Ascending aorta (tissue), 2 donors: Measurements from ENCODE around the gene SMAD2. TPM values are rescaled to one million over a fixed set of nuclear protein-coding genes. Genes with fewer than 3 reads are reported as not detected.

Experiments used
- DNase-seq, 2 donors: peaks; one replicate each; pipeline ENCODE4 v3.0.0-alpha.2; 2019; ENCODE audit warnings: low spot score in 2 of 2
- H3K27ac ChIP-seq, 2 donors: fragments of 200-600 bp; sonication (generic); one replicate each; pipeline ENCODE4 v1.5.1; 2016 to 2017; ENCODE audit warnings: mild to moderate bottlenecking in 1 of 2
- H3K27me3 ChIP-seq: fragments of 200-600 bp; sonication (generic); one replicate; pipeline ENCODE4 v1.5.1; 2017
- H3K36me3 ChIP-seq, 2 donors: fragments of 200-600 bp; sonication (generic); one replicate each; pipeline ENCODE4 v1.5.1; 2016
- H3K4me1 ChIP-seq, 2 donors: fragments of 200-600 bp; sonication (generic); one replicate each; pipeline ENCODE4 v1.5.1; 2016 to 2017; ENCODE audit warnings: mild to moderate bottlenecking in 1 of 2
- H3K4me3 ChIP-seq, 2 donors: fragments of 200-600 bp; sonication (generic); one replicate each; pipeline ENCODE4 v1.5.1; 2016 to 2017; ENCODE audit warnings: mild to moderate bottlenecking in 1 of 2
- H3K9me3 ChIP-seq, 2 donors: fragments of 200-600 bp; sonication (generic); one replicate each; pipeline ENCODE4 v1.5.1; 2016
- intact Hi-C: fragments of 100-400 bp; cut with DNase I; formaldehyde crosslinking; loops from one replicate; pipeline ENCODE4 v1.15.1; 2023
- total RNA-seq: library from RNA; depleted of rRNA; stranded (reverse); fragments of >200 nt; gene quantifications from one replicate; pipeline ENCODE4 v1.1.0, GENCODE V29; 2016
- TF ChIP-seq, protein P1 (sequence below), 3 experiments: fragments of 200-600 bp in 2 of 3; fragments of 450-650 bp in 1 of 3; sonication (generic) in 2 of 3; IDR thresholded peaks; one replicate each; pipeline ENCODE4 v1.5.1; 2016 to 2019; ENCODE audit warnings: antibody characterized with exemption in 3 of 3, mild to moderate bottlenecking in 1 of 3, moderate library complexity in 1 of 3

SMAD2 gene
- total RNA-seq, 1 donor from 2014 or later, result 14.0 TPM

DNA sequence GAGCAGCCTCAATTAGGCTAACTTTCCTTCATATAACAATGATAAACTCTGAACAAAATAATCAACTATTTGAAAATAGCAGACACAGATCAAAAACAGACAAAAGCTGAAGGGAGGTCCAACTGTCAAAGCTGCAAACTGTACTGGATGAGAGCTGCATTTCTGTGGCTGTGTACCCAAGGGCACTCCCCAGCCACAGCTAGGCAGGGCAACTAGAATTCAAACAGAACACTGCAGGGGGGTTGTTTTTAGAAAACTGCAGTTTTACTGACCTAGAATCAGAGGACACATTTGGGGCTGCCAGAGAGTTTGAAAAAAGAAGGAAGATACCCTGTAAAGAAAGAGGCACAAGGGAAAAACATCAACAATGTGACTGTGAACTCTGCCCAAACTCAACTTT lies 56.8 kb downstream of the SMAD2 start:
- H3K9me3 ChIP-seq, result no peaks in the 10 kb centered on the region
- H3K36me3 ChIP-seq, result peaks cover 0 to 7% of the 10 kb centered on the region in 2 donors
- intact Hi-C loops, result no loop called here
- DNase-seq, result no peak
- no peaks in the 10 kb centered on the region for H3K27me3 ChIP-seq
- H3K27ac ChIP-seq, result no peak overlapping the region
- no peak overlapping the region for H3K4me3 ChIP-seq
- TF ChIP-seq, protein P1, sequence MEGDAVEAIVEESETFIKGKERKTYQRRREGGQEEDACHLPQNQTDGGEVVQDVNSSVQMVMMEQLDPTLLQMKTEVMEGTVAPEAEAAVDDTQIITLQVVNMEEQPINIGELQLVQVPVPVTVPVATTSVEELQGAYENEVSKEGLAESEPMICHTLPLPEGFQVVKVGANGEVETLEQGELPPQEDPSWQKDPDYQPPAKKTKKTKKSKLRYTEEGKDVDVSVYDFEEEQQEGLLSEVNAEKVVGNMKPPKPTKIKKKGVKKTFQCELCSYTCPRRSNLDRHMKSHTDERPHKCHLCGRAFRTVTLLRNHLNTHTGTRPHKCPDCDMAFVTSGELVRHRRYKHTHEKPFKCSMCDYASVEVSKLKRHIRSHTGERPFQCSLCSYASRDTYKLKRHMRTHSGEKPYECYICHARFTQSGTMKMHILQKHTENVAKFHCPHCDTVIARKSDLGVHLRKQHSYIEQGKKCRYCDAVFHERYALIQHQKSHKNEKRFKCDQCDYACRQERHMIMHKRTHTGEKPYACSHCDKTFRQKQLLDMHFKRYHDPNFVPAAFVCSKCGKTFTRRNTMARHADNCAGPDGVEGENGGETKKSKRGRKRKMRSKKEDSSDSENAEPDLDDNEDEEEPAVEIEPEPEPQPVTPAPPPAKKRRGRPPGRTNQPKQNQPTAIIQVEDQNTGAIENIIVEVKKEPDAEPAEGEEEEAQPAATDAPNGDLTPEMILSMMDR (IDR thresholded peaks at IDR 0.05), result no peak
- H3K4me1 ChIP-seq, result peaks cover 0 to 4% of the 10 kb centered on the region in 2 donors

DNA sequence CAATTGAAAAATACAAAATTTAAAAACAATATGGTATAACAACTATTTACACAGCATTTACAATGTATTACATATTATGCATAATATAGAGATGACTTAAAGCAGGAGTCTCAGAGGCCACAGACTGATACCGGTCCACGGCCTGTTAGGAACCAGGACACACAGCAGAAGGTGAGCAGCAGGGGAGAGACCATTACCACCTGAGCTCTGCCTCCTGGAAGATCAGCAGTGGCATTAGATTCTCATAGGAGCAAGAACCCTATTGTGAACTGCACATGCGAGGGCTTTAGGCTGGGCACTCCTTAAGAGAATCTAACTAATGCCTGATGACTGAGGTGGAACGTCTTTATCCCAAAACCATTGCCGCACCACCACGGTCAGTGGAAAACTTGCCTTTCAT lies 58.0 kb downstream of the SMAD2 start:
- H3K4me1 ChIP-seq, result no peaks in the 10 kb centered on the region
- peaks cover 0 to 18% of the 10 kb centered on the region in 2 donors for H3K36me3 ChIP-seq
- TF ChIP-seq, protein P1 (IDR thresholded peaks at IDR 0.05), result no peak
- intact Hi-C loops, result no loop called here
- H3K27me3 ChIP-seq, result no peaks in the 10 kb centered on the region
- H3K9me3 ChIP-seq, result no peaks in the 10 kb centered on the region
- H3K27ac ChIP-seq, result no peak overlapping the region
- no peak for DNase-seq
- no peak overlapping the region for H3K4me3 ChIP-seq

DNA sequence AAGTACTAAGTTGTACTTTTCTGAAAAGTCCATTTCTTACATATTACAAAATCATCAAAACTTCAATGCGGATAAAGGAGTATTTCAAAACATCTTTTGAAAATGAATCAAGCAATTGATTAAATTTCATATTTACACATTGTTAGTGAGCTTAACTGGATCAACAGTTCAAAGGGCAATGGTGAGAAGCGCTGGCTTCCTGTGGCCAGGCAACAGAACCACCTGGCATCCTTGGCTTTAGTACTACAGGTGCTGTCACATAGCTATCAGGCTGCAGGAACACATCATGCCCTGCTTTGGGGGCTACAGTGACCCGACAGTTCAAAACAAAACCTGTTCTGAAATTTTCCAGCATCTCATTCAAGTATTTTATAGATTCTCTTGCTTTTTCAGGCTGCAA lies 59.2 kb downstream of the SMAD2 start:
- Histone ChIP-seq H3K36me3 (peaks cover 0 to 20% of the 10 kb centered on the region in 2 donors), H3K4me3 (no peak overlapping the region), H3K4me1 (no peaks in the 10 kb centered on the region), H3K27me3 (no peaks in the 10 kb centered on the region), H3K27ac (no peak overlapping the region), H3K9me3 (no peaks in the 10 kb centered on the region)
- intact Hi-C loops, result no loop called here
- TF ChIP-seq, protein P1 (IDR thresholded peaks at IDR 0.05), result no peak
- DNase-seq, result no peak

DNA sequence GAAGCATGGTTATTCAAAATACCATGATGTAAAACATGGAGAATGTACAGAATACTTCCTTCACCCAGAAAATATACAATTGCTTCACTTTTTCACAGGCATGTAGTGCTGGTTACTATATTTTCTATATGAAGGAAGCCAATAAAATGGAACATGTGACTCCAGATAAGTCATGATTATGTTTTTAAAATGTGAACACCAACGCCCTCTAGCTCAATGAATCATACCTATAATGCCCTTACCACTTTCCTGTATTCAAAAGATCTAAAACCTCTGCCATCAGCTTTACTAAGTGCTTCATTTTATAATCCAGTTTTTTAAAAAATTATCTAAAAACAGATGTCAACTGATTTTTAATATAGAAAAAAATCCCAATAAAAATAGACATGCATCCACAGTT lies 59.9 kb downstream of the SMAD2 start:
- intact Hi-C loops, result no loop called here
- TF ChIP-seq, protein P1 (IDR thresholded peaks at IDR 0.05), result no peak

DNA sequence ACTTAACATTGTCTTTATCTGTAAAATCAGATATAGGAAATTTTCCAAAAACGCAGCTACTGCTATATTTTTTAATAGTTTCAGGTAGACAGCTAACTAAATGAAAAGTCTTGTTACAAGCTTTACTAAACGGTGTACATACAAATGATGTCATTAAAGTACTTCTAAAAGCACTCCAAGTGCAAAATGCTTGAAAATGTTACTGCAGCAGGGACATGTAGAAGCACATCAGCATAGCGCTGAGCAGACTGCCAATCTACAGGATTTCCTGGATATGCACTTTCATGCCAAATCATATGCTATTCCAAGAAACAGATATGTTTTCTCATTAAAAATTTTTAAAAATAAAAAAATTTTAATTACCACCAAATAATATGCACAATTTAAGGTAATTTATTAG lies 61.7 kb downstream of the SMAD2 start:
- intact Hi-C loops, result no loop called here

More for the DNA sequence above, 59.9 kb downstream of the SMAD2 start:
- no peaks in the 10 kb centered on the region for H3K27me3 ChIP-seq
- H3K4me1 ChIP-seq, result no peaks in the 10 kb centered on the region
- no peaks in the 10 kb centered on the region for H3K9me3 ChIP-seq
- no peak for DNase-seq
- H3K4me3 ChIP-seq, result no peak overlapping the region
- H3K27ac ChIP-seq, result no peak overlapping the region
- H3K36me3 ChIP-seq, result peaks cover 0 to 21% of the 10 kb centered on the region in 2 donors

More for the DNA sequence above, 61.7 kb downstream of the SMAD2 start:
- H3K9me3 ChIP-seq, result no peaks in the 10 kb centered on the region
- no peak overlapping the region for H3K4me3 ChIP-seq
- TF ChIP-seq, protein P1 (IDR thresholded peaks at IDR 0.05), result no peak
- H3K4me1 ChIP-seq, result no peaks in the 10 kb centered on the region
- H3K27ac ChIP-seq, result no peak overlapping the region
- no peak for DNase-seq
- H3K27me3 ChIP-seq, result no peaks in the 10 kb centered on the region
- H3K36me3 ChIP-seq, result peaks cover 0 to 31% of the 10 kb centered on the region in 2 donors
